ENCODE data around the gene PALLD.

PALLD gene

DNA sequence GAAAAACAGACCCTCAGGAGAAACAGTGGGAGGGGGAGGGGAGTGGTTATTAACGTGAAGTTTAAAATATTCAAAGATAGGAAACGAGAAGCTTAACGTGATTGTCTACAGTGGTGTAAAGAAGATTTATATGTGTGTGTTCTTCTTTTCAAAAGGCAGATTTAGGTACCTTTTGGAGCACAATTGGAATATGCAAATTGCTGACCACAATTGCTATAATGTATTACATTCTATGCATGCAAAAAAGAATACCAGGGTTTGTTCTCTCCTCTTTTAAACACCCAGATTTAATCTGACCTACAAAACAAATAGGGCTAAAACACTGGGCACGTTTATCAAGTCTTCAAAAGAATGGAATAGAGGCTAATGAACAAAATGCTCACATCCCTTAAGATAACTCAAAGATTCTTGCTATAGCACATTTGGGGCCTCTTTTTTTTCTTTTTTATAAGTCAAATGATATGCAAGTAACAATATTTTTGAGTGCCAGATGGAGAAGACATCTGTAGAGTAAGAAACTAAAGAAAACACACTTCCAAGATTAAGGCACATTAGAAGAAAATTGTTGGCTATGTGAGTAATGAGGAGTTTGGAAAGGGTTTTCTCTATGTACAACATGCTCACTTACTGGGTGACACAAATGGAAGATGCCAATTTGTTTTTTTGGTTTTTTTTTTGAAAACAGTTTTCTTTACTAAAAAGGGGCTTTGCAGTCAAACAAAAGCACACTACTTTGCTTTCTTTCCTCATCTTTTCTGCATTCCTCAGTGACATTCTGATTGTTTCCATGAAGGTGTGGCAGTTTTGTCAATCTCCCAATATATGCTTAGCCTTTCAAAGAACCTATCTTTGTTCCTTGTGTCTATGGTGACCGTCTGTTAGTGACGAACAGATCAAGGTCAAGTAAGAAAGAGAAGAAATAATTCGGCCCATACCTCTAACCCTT is 240.3 kb downstream of the PALLD start:
- no peak for DNase-seq
- H3K9ac ChIP-seq (ENCODE audit: low read length) = no peak overlapping the region
- H3K27me3 ChIP-seq (replicated peaks; ENCODE audit: insufficient read depth, low read length) = no peaks in the 10 kb centered on the region
- H2AFZ ChIP-seq (ENCODE audit: low read length) = no peak overlapping the region
- H3K4me1 ChIP-seq (ENCODE audit: low read length) = no peaks in the 10 kb centered on the region
- no peak overlapping the region for H3K27ac ChIP-seq (ENCODE audit: low read length)
- H3K36me3 ChIP-seq (replicated peaks; ENCODE audit: insufficient read depth, low read length) = no peaks in the 10 kb centered on the region
- H3K79me2 ChIP-seq (ENCODE audit: low read length) = no peaks in the 10 kb centered on the region
- H3K4me2 ChIP-seq (ENCODE audit: low read depth, low read length) = no peak overlapping the region
- TF ChIP-seq CTCF (IDR thresholded peaks at IDR 0.05; ENCODE audit: low read length) (no peak), EZH2 (optimal IDR thresholded peaks at IDR 0.05; ENCODE audit: low read depth, low read length) (no peak), EZH2phosphoT487 (IDR thresholded peaks at IDR 0.05; ENCODE audit: low read length) (no peak)
- no peaks in the 10 kb centered on the region for H3K9me3 ChIP-seq (replicated peaks; ENCODE audit: insufficient read depth, low read length)
- H3K4me3 ChIP-seq (ENCODE audit: low read length) = no peak overlapping the region
- H3K9me2 ChIP-seq (replicated peaks; ENCODE audit: insufficient read depth, low read length) = no peaks in the 10 kb centered on the region
- no peaks in the 10 kb centered on the region for H4K20me1 ChIP-seq (ENCODE audit: insufficient read depth, low read length)
- no peaks in the 10 kb centered on the region for H3F3A ChIP-seq (ENCODE audit: insufficient read depth, low read length)

DNA sequence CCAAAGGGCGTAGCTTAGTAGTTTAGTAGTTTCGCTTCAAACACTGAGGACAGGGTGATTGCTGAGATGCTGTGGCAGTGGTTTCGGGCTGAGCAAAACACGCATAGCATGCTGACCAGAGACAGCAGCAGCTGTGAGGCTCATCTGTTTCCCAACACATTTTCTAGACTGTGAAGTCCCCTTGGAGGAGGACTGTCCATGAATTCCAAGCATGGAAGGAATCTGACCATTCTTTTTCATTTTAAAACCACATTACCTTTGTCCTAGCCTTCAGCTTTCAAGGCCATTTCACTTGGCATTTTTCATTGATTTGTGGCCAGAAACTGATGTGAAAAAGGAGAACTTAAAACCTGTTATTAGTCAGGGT is 240.9 kb downstream of the PALLD start:
- H3K27me3 ChIP-seq (replicated peaks; ENCODE audit: insufficient read depth, low read length) = no peaks in the 10 kb centered on the region
- H3K9ac ChIP-seq (ENCODE audit: low read length) = no peak overlapping the region
- no peak for DNase-seq
- no peak overlapping the region for H3K4me3 ChIP-seq (ENCODE audit: low read length)
- H3K36me3 ChIP-seq (replicated peaks; ENCODE audit: insufficient read depth, low read length) = no peaks in the 10 kb centered on the region
- H3K4me1 ChIP-seq (ENCODE audit: low read length) = no peaks in the 10 kb centered on the region
- H3K79me2 ChIP-seq (ENCODE audit: low read length) = no peaks in the 10 kb centered on the region
- no peaks in the 10 kb centered on the region for H4K20me1 ChIP-seq (ENCODE audit: insufficient read depth, low read length)
- no peaks in the 10 kb centered on the region for H3F3A ChIP-seq (ENCODE audit: insufficient read depth, low read length)
- no peaks in the 10 kb centered on the region for H3K9me3 ChIP-seq (replicated peaks; ENCODE audit: insufficient read depth, low read length)
- no peak overlapping the region for H2AFZ ChIP-seq (ENCODE audit: low read length)
- H3K4me2 ChIP-seq (ENCODE audit: low read depth, low read length) = no peak overlapping the region
- H3K9me2 ChIP-seq (replicated peaks; ENCODE audit: insufficient read depth, low read length) = no peaks in the 10 kb centered on the region
- H3K27ac ChIP-seq (ENCODE audit: low read length) = no peak overlapping the region
- no peak for TF ChIP-seq EZH2 (optimal IDR thresholded peaks at IDR 0.05; ENCODE audit: low read depth, low read length)

DNA sequence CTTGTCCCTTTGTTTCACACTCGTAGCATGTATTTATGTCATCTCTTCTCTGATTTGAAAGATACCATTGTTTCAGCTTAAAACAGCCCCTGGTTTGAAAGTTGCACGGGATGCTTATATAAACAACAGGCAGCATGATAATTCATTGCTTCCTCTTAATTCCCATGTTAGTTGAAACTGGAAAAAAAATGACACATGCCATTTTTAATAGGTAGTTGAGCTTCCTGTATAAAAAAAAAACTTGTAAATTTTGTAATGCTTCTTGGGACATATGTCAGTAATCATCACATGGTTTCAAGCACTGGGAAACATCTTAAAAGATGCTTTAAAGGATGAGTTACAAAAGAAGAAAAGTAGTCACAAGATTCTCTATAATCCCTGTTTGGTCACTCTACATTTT is 243.0 kb downstream of the PALLD start:
- no peak overlapping the region for H3K4me3 ChIP-seq (ENCODE audit: low read length)
- TF ChIP-seq EZH2 (optimal IDR thresholded peaks at IDR 0.05; ENCODE audit: low read depth, low read length) = no peak
- TF ChIP-seq EZH2phosphoT487 (IDR thresholded peaks at IDR 0.05; ENCODE audit: low read length) = no peak
- no peak for TF ChIP-seq CTCF (IDR thresholded peaks at IDR 0.05; ENCODE audit: low read length)
- H3K36me3 ChIP-seq (replicated peaks; ENCODE audit: insufficient read depth, low read length) = no peaks in the 10 kb centered on the region

DNA sequence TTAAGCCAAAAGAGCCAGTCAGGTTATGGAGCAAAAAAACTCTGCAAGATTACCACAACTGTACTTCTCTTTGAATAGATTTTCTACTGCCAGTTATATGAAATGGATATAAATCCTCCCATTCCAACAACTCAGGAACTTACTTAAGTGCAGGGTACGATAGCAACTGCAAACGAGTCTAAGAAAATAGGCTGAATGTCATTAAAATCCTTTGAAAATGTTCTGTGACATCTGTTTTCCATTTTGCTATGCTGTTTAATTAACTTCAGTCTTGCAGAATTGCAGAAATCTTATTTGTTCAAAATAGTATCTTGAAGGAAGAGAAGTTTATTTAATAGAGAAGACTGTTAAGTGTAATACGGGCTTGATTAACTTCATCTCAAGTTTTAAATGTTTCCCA is 243.8 kb downstream of the PALLD start:
- Histone ChIP-seq H3F3A (ENCODE audit: insufficient read depth, low read length) (no peaks in the 10 kb centered on the region), H3K9ac (ENCODE audit: low read length) (no peak overlapping the region), H3K9me3 (replicated peaks; ENCODE audit: insufficient read depth, low read length) (no peaks in the 10 kb centered on the region), H3K79me2 (ENCODE audit: low read length) (no peaks in the 10 kb centered on the region), H3K4me2 (ENCODE audit: low read depth, low read length) (no peak overlapping the region), H3K4me3 (ENCODE audit: low read length) (no peak overlapping the region), H3K9me2 (replicated peaks; ENCODE audit: insufficient read depth, low read length) (no peaks in the 10 kb centered on the region), H3K27me3 (replicated peaks; ENCODE audit: insufficient read depth, low read length) (no peaks in the 10 kb centered on the region), H2AFZ (ENCODE audit: low read length) (no peak overlapping the region), H3K36me3 (replicated peaks; ENCODE audit: insufficient read depth, low read length) (no peaks in the 10 kb centered on the region), H4K20me1 (ENCODE audit: insufficient read depth, low read length) (no peaks in the 10 kb centered on the region), H3K27ac (ENCODE audit: low read length) (no peak overlapping the region), H3K4me1 (ENCODE audit: low read length) (no peaks in the 10 kb centered on the region)
- DNase-seq = no peak
- no peak for TF ChIP-seq EZH2phosphoT487 (IDR thresholded peaks at IDR 0.05; ENCODE audit: low read length)
- no peak for TF ChIP-seq EZH2 (optimal IDR thresholded peaks at IDR 0.05; ENCODE audit: low read depth, low read length)

More for the DNA sequence above, 243.0 kb downstream of the PALLD start:
- Histone ChIP-seq H3K79me2 (ENCODE audit: low read length) (no peaks in the 10 kb centered on the region), H3K27me3 (replicated peaks; ENCODE audit: insufficient read depth, low read length) (no peaks in the 10 kb centered on the region), H4K20me1 (ENCODE audit: insufficient read depth, low read length) (no peaks in the 10 kb centered on the region), H3K27ac (ENCODE audit: low read length) (no peak overlapping the region), H3K4me2 (ENCODE audit: low read depth, low read length) (no peak overlapping the region), H3F3A (ENCODE audit: insufficient read depth, low read length) (no peaks in the 10 kb centered on the region), H3K9me3 (replicated peaks; ENCODE audit: insufficient read depth, low read length) (no peaks in the 10 kb centered on the region), H3K9ac (ENCODE audit: low read length) (no peak overlapping the region), H3K4me1 (ENCODE audit: low read length) (no peaks in the 10 kb centered on the region), H3K9me2 (replicated peaks; ENCODE audit: insufficient read depth, low read length) (no peaks in the 10 kb centered on the region), H2AFZ (ENCODE audit: low read length) (no peak overlapping the region)
- no peak for DNase-seq
